Measurements from ENCODE around the gene YWHAH.

- TF ChIP-seq CTCF (IDR thresholded peaks at IDR 0.05), result no peak
- TF ChIP-seq POLR2AphosphoS5 (IDR thresholded peaks at IDR 0.05), result no peak
These were observed 7.0 kb upstream of the YWHAH start for GRCh38 chr22:31937341-31937740.
